Endometrial microvascular endothelial cells (primary cell): ENCODE results near the gene GPC5. TPM values are rescaled to one million over a fixed set of nuclear protein-coding genes. Genes with fewer than 3 reads are reported as not detected.
"Not testable (repeated sequence)": the region's sequence is repeated elsewhere in the genome, so short reads cannot be mapped to it uniquely, and the experiment has no call there.

ENCODE experiments used
- in situ Hi-C: cut with HindIII; loops from 2 replicates; pipeline ENCODE4 v1.10.0; 2017; ENCODE audit warnings: low sequenced_read_pairs, low pct_unique_long_range_greater_than_20kb; ENCODE audit errors: inconsistent ontology term
- total RNA-seq: library from RNA; depleted of rRNA; stranded (reverse); fragments of >200 nt; gene quantifications from one replicate; pipeline ENCODE4 v1.2.3, GENCODE V29; 2015; ENCODE audit errors: inconsistent ontology term

The GPC5 gene
- 0.46 TPM for total RNA-seq

GRCh38 chr13:91398413-91399188 is at the start of gene GPC5:
Gene GPC5 (plus strand): TSS chr13:91398621.
- in situ Hi-C loops, result no loop called here

DNA sequence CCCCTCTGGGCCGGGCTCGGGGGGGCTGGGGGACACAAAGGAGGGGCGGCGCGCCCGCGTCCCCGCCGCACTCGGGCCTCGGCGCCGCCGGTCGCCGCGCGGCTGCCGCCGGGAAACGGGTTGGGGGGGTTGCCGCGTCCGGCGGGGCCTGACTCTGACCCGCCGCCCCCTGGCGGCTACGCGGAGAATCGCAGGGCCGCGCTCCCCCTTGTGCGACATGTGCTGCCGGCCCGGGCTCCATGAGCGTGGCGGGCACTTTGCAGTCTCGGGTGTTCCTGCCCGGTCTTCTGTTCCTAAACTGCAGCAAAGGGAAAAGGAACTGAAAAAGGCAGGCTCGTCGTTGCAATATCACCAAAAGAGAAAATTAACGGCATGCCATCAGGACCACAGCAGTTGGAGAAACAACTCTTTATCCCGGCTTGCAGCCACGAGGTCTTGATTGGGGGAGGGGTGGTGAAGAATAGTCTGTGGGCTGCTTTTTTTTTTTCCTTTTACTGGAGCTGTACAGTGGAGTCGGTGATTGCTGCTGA is 49.5 kb upstream of the GPC5 start:
- in situ Hi-C loops, result no loop called here

DNA sequence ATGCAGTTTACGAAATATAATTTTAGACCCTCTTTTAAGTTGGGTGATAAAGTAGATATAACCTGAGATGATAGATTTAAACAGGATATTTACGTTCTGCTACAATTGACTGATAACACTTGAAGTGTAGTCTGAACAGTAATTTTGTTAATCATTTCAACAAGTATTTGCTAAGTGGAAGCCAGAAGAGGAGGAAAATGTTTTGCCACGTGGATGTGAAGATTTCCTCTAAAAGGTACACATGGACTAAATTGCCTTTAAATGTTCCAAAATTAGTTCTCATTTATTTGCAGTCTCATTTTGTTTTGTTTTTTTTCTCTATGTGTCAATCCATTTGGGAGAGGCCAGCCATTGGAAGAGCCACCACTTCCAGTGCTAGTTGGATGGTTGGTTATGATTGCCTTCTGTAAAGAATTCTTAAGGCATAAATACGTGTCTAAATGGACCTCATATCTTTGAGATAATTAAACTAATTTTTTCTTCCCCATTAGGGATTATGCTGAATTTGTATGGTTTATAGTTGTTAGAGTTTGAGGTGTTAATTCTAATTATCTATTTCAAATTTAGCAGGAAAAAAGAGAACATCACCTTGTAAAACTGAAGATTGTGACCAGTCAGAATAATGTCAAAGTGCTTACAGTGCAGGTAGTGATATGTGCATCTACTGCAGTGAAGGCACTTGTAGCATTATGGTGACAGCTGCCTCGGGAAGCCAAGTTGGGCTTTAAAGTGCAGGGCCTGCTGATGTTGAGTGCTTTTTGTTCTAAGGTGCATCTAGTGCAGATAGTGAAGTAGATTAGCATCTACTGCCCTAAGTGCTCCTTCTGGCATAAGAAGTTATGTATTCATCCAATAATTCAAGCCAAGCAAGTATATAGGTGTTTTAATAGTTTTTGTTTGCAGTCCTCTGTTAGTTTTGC is 48.2 kb upstream of the GPC5 start:
- in situ Hi-C loops, result no loop called here

- in situ Hi-C loops, result no loop called here
These were observed 47.3 kb upstream of the GPC5 start for GRCh38 chr13:91351123-91351522.

GRCh38 chr13:91351980-91352379 is 46.4 kb upstream of the GPC5 start:
- in situ Hi-C loops, result no loop called here

GRCh38 chr13:91352891-91353290 is 45.5 kb upstream of the GPC5 start:
- in situ Hi-C loops, result not testable (repeated sequence)

DNA sequence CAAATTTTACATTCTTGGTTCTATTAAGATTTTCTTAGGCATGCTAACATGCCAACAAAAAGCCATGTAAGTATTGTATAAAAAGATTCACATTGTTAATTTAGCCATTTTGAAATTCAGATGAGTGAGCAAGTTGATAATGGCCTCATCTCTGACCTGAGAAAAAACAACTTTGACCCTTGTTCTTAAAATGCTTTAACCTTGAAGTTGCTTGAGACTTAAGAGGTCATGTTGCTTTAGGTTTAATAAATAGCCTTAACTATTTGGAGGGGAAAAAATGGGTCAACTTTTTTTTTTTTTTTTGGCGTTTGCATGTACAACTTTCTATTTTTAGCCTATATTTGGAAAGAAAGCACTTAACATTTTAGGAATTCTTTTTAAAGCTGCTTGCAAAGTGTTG is 44.9 kb upstream of the GPC5 start:
- in situ Hi-C loops, result no loop called here

GRCh38 chr13:91355099-91355825 is 43.2 kb upstream of the GPC5 start:
- in situ Hi-C loops, result no loop called here

DNA sequence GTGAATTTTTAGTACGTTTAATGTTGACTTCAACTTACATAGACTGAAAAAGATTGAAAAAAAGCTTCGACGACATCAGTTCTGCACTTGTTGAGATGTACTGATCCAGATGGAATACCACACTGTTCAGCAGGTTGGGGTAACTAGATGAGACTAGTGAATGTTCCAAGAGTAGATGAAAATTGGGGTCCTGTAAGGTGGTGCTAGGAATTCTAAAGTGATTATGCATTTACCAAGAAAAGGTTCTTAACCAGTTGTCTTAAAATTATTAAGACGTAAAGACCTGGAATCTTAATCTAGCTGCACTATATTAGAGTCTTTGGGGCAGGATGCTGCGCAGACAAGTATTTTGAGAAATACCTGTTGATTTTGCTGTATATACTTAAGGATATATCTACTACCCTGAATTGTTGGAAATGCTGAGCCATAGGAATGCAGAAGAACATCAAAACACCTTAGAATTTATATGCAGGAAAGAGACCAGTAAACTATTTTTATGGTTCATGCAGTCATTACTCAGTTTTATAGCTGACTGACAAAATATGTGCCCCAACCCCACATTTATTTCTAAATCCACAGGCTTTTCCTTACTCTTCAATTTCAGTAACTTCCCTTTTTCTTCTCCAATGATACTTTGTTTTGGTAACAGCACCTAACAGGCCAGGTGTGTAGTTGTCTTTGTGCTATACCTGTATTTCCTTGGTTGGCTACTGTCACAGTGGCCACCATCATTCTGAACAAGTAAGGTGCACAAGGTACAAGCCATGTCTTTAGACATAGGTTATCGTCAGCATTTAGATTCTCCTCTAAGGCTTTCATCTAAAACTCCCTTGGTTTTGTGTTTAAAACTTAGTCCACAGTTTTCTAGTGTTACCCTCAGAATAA is 42.4 kb upstream of the GPC5 start:
- in situ Hi-C loops, result no loop called here

GRCh38 chr13:91356919-91357612 is 41.4 kb upstream of the GPC5 start:
- in situ Hi-C loops, result no loop called here

DNA sequence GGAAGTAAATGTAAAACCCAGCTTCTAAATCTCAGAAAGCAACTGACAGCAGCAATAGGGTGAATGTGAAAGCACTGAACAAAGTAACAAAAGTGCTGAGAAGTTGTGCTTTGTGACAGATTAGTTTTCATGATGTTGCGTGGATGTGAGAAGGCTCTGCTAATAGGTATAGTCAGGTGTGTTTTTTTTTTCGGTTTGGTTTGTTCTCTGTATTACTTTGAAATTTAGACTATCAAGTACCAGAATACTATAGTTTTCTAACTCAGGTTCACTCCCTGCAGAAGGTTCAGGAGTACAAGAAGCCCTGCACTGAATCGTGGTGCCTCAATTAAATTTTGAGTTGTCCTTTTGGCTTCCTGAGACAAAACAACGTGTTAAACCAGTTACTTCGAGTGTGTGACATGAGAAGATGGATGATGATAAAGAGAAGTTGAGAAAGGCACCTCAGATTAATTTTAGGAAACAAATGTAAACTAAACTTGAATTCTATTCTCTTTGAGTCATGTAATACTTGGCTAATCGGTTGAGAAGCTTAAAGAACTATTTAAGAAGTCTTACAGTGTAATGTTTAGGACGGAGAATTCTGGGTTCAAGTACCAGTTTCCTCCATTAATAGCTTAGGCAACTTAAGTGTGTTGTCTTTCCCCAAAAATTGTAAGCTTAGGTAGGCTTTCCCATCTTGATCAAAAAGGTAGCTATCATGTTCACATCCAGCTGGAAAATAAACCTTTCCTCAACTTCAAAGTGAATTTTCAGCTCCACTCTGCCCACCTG is 40.6 kb upstream of the GPC5 start:
- in situ Hi-C loops, result no loop called here

DNA sequence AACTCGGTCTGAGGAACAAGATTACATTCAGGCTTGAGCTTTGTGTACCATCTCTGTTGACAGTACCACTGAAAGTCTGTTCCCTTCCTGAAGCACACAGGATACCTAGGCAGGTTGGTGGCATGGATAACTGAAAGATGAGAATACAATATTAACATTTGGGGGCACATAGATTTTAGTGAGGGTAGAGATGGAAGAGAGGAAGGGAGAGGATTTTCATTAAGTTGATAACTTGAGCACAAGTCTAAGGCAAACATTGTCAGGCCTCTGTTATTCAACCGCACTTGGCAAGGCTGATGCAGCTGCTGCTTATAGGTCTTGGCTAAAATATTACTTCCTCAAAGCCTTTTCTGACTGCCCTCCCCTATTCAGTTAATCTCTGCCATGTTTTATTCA is 40.0 kb upstream of the GPC5 start:
- in situ Hi-C loops, result no loop called here

DNA sequence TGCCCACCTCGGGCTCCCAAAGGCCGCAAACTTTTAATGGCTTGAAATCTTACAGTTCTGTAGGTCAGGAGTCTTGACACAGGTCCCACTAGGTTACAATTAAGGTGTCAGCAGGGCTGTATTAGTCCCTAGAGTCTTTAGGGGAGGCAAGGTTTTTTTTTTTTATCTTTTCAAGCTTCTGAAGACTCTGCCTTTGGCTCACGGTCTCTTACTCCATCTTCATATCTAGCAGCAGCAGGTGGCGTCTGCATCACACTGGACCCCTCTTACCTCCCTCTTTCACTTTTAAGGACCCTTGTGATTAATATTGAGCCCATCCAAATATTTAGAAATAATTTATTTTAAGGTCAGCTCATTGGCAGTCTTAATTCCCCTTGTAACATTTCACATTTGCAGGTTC is 39.3 kb upstream of the GPC5 start:
- in situ Hi-C loops, result no loop called here

DNA sequence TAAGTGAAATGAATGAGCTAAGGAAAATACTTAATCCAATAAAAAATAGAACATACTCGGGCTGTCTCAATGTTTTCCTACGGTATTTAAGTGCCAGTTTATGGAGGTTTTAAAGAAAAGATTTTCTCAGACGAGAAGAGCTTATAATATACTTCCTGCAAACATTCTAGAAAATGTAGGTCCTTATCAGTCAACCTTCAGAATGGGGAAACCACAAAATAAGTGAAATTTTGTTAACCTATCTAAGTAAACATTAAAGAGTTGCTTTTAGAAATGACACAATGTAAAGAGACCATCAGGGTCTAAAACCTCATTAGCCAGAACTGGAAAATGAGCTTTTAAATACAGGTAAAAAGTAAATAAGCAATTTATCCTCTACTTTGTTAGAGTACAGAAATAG is 38.8 kb upstream of the GPC5 start:
- in situ Hi-C loops, result no loop called here

- in situ Hi-C loops, result no loop called here
These were observed 38.1 kb upstream of the GPC5 start for GRCh38 chr13:91360246-91360751.

DNA sequence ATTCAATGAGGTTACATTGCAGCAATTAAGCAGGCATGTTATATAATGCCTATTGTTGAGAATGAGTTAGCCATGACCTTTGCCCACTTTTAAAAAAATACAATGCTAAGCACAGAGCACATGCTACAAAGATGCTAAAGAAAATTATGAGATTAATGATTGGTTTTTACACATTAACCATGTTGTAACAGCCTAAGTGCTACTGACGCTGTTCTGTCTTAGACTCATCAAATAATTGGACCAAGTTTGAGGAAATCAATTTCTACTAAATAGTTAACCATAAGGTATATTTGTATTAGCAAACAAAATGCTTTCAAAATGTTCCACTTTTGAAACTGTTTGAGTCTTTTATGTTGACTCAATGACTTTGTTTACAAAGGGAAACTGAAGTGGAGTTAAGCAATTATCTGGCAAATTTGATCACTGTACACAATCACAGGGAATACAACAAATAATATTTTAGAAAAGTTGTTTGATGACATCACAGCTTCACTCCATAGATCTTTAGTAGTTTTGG is 36.6 kb upstream of the GPC5 start:
- in situ Hi-C loops, result no loop called here

- in situ Hi-C loops, result no loop called here
These were observed 35.5 kb upstream of the GPC5 start for GRCh38 chr13:91362908-91363307.
